Hair follicular keratinocyte (primary cell): Measurements from ENCODE around the gene CCL14. TPM values are rescaled to one million over a fixed set of nuclear protein-coding genes. Genes with fewer than 3 reads are reported as not detected.

ENCODE experiments used
- total RNA-seq: library from RNA; depleted of rRNA; stranded (reverse); fragments of >200 nt; gene quantifications from 2 replicates; pipeline ENCODE4 v1.2.3, GENCODE V29; 2015

The CCL14 gene
- not detected in 2 replicates for total RNA-seq

GRCh38 chr17:35986643-35987042 is at the start of gene CCL14:
TSS of gene CCL14 (minus strand) at chr17:35986729. CDS start at chr17:35986649, 80 bp downstream.

GRCh38 chr17:36017799-36018198 is 31.3 kb upstream of the CCL14 start, which contains the start of gene CCL23:
TSS of gene CCL23 (minus strand) at chr17:36017972. CDS start at chr17:36017897, 75 bp downstream.

GRCh38 chr17:36001110-36001771 is 14.7 kb upstream of the CCL14 start, which contains the start of gene CCL15:
TSS of gene CCL15 (minus strand) at chr17:36001553. CDS start at chr17:36001492, 61 bp downstream.

GRCh38 chr17:35981246-35981645 is 5.3 kb downstream of the CCL14 start, which contains the start of gene CCL16:
TSS of gene CCL16 (minus strand) at chr17:35981497. CDS start at chr17:35981420, 77 bp downstream.

GRCh38 chr17:35943537-35943936 is 43.0 kb downstream of the CCL14 start, which contains the start of gene LYZL6:
TSS of gene LYZL6 (minus strand) at chr17:35943713. CDS start at chr17:35939356, 4,357 bp downstream.

Other genes starting within 250 kb of the CCL14 start
- gene GAS2L2, start 233.5 kb downstream of the CCL14 start, total RNA-seq = not detected in 2 replicates
- gene C17orf50, start 225.8 kb downstream of the CCL14 start, total RNA-seq = not detected in 2 replicates
- 42.0 and 61.6 TPM in 2 replicates for gene MMP28, start 191.1 kb downstream of the CCL14 start, total RNA-seq
- 15.1 and 23.7 TPM in 2 replicates for gene TAF15, start 177.2 kb downstream of the CCL14 start, total RNA-seq
- not detected in 2 replicates for gene HEATR9, start 117.8 kb downstream of the CCL14 start, total RNA-seq
- 0.16 TPM in 1 of 2 replicates, not detected in the other for gene CCL5, start 106.4 kb downstream of the CCL14 start, total RNA-seq
- gene RDM1, start 56.0 kb downstream of the CCL14 start, total RNA-seq = 0.23 and 1.0 TPM in 2 replicates
- gene LYZL6, start 43.0 kb downstream of the CCL14 start, total RNA-seq = not detected in 2 replicates
- gene CCL16, start 5.2 kb downstream of the CCL14 start, total RNA-seq = not detected in 2 replicates
- not detected in 2 replicates for gene CCL15, start 14.8 kb upstream of the CCL14 start, total RNA-seq
- gene CCL23, start 31.2 kb upstream of the CCL14 start, total RNA-seq = not detected in 2 replicates
- gene CCL18, start 77.5 kb upstream of the CCL14 start, total RNA-seq = not detected in 2 replicates
- gene CCL3, start 103.4 kb upstream of the CCL14 start, total RNA-seq = not detected in 2 replicates
- not detected in 2 replicates for gene CCL4, start 117.1 kb upstream of the CCL14 start, total RNA-seq
- gene TBC1D3B, start 189.9 kb upstream of the CCL14 start, total RNA-seq = 0.31 TPM in 1 of 2 replicates, not detected in the other
- not detected in 2 replicates for gene CCL3L1, start 210.0 kb upstream of the CCL14 start, total RNA-seq
- not detected in 2 replicates for gene CCL4L2, start 224.3 kb upstream of the CCL14 start, total RNA-seq